Epithelial cell of esophagus (primary cell): ENCODE measurements around the gene NKAIN2.

Experiments
- DNase-seq: peaks from one replicate; pipeline ENCODE4 v3.0.0; 2010; ENCODE audit warnings: low read depth
- H3K4me3 ChIP-seq: 2 replicates; pipeline ENCODE4 v1.5.1; 2011; ENCODE audit warnings: mild to moderate bottlenecking, low read length, control low read depth
- CTCF ChIP-seq: IDR thresholded peaks from 2 replicates; pipeline ENCODE4 v1.5.1; 2011; ENCODE audit warnings: low read depth, mild to moderate bottlenecking, low read length, control low read depth, inconsistent platforms; ENCODE audit not compliant: insufficient read depth; ENCODE audit errors: missing control alignments

NKAIN2 gene

GRCh38 chr6:123771126-123771525 is 32.5 kb upstream of the NKAIN2 start:
- DNase-seq = peak; percentile 8
- TF ChIP-seq CTCF = no peak
- no peak overlapping the region for H3K4me3 ChIP-seq

GRCh38 chr6:123777563-123777962 is 26.1 kb upstream of the NKAIN2 start:
- DNase-seq = peak; percentile 43
- H3K4me3 ChIP-seq = no peak overlapping the region
- peak; percentile 44 for TF ChIP-seq CTCF

GRCh38 chr6:123780021-123780420 is 23.6 kb upstream of the NKAIN2 start:
- no peak for TF ChIP-seq CTCF
- DNase-seq = no peak
- H3K4me3 ChIP-seq = no peak overlapping the region

- no peak for TF ChIP-seq CTCF
- H3K4me3 ChIP-seq = no peak overlapping the region
- DNase-seq = no peak
These were observed 19.3 kb upstream of the NKAIN2 start for GRCh38 chr6:123784330-123784729.

GRCh38 chr6:123785039-123785438 is 18.6 kb upstream of the NKAIN2 start:
- H3K4me3 ChIP-seq = no peak overlapping the region
- no peak for TF ChIP-seq CTCF
- DNase-seq = no peak

- TF ChIP-seq CTCF = no peak
- no peak for DNase-seq
These were observed 15.3 kb upstream of the NKAIN2 start for GRCh38 chr6:123788319-123788718.

GRCh38 chr6:123794190-123794589 is 9.5 kb upstream of the NKAIN2 start:
- no peak overlapping the region for H3K4me3 ChIP-seq
- DNase-seq = no peak
- no peak for TF ChIP-seq CTCF

More at GRCh38 chr6:123788319-123788718, 15.3 kb upstream of the NKAIN2 start:
- no peak overlapping the region for H3K4me3 ChIP-seq
